Epithelial cell of esophagus (primary cell): Measurements from ENCODE around the gene CTU1.

Experiments
- DNase-seq: peaks from one replicate; pipeline ENCODE4 v3.0.0; 2010; ENCODE audit warnings: low read depth
- H3K4me3 ChIP-seq: 2 replicates; pipeline ENCODE4 v1.5.1; 2011; ENCODE audit warnings: mild to moderate bottlenecking, low read length, control low read depth
- CTCF ChIP-seq: IDR thresholded peaks from 2 replicates; pipeline ENCODE4 v1.5.1; 2011; ENCODE audit warnings: low read depth, mild to moderate bottlenecking, low read length, control low read depth, inconsistent platforms; ENCODE audit not compliant: insufficient read depth; ENCODE audit errors: missing control alignments

Gene CTU1

GRCh38 chr19:51065221-51065960 is 42.8 kb downstream of the CTU1 start:
- TF ChIP-seq CTCF = no peak

DNA sequence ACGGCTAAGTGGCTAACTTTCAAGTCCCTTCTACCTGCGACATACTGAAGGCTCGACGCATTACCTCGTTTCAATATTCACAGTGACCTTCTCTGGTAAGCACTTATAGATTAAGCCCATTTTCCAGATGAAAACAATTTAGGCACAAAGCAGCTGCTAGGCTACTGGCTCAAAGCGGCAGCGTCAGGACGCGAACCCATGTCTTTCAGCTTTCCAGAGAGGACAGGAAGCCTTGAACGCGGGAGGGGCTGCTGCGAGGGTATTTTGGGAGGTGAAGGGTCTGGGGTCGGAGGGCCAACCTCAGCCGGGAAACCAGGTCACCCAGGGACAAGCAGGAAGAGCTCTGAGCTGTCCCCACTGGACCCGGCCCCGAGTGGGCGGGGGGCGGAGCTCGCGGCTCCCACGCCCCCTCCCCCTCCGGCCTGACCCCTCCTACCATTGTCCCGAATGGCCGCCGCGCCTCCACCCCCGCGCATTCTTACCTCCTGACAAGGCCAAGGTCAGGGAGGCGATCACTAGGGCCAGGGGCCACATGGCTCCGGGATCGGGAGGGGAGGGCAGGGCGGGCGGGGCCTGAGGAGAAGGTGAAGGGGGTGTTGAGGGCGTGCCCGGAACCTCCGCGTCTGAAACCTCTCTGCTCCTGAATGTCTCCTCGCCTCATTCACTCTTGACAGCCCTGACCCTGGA is 43.5 kb downstream of the CTU1 start, which contains the start of gene KLK13:
TSS of gene KLK13 (minus strand) at position 559 of the 687 bp plus-strand sequence. CDS start at position 534, 25 bp downstream.
- H3K4me3 ChIP-seq = no peak within 1 kb of the TSS
- TF ChIP-seq CTCF = no peak
- DNase-seq = no peak

More at GRCh38 chr19:51065221-51065960, 42.8 kb downstream of the CTU1 start:
- DNase-seq = no peak
- no peak overlapping the region for H3K4me3 ChIP-seq

- DNase-seq = no peak
- no peak for TF ChIP-seq CTCF
- H3K4me3 ChIP-seq = no peak overlapping the region
Measured at GRCh38 chr19:51063664-51064063, 44.5 kb downstream of the CTU1 start.

GRCh38 chr19:51060973-51061372 is 47.2 kb downstream of the CTU1 start:
- DNase-seq = no peak
- TF ChIP-seq CTCF = no peak
- H3K4me3 ChIP-seq = no peak overlapping the region

- TF ChIP-seq CTCF = no peak
- no peak for DNase-seq
- no peak overlapping the region for H3K4me3 ChIP-seq
Measured at GRCh38 chr19:51060336-51060735, 47.9 kb downstream of the CTU1 start.

DNA sequence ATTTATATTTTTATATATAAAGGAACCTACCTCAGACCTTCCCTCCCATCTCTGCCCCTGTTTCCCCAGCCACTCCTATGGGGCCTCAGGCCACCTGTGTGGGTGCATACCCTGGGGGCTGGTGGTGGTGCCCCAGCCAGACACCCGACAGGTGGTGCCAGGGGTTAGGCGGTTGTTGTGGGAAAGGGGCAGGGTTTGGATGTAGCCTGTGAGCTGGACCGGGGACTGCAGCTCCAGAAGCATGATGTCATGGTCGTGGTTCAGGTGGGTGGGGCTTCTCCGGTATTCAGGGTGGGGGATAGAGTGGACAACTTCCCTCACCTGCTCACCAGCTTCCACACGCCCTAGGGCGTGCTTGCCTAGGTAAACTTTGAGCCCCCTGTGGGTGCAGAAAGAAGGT is 48.5 kb downstream of the CTU1 start:
- no peak overlapping the region for H3K4me3 ChIP-seq
- DNase-seq = no peak
- TF ChIP-seq CTCF = no peak
